Stimulated activated naive CD4-positive, alpha-beta T cell treated with Interleukin-2 at 50 U/mL for 16 hours (primary cell): Measurements from ENCODE around the gene ENTR1.
"Not testable (repeated sequence)": the region's sequence is repeated elsewhere in the genome, so short reads cannot be mapped to it uniquely, and the experiment has no call there.

ENCODE experiments used
- DNase-seq: peaks from one replicate; lab custom pipeline; 2025; lab: John Stamatoyannopoulos, UW

The ENTR1 gene

GRCh38 chr9:136438548-136439480 lies 28.4 kb upstream of the ENTR1 start:
- DNase-seq, result peak; percentile 56

DNA sequence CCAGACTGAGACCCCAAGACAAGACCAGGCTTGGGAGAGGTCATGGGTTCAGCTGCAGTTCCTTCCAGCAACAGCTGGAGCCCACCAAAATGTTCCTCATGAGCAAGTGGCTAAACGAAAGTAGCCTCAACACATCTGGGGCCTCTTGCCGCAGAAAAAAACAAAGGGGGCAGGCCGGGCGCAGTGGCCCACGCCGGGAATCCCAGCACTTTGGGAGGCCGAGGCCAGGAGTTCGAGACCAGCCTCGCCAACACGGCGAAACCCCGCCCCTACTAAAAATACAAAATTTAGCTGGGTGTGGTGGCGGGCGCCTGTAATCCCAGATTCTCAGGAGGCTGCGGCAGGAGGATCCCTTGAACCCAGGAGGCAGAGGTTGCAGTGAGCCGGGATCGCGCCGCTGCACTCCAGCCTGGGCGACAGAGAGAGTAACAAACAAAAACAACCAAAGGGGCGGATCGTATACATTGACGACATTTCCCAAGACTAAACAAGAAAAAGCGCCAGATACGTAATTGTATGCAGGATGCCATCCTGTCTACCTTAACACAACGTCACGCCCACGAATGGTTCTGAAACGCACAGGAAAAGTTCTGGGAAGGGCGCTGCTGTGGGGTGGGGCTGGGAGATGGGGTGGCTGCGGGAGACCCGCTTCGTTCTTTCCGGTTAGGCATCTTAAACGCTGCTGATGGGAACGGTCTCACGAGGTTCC lies 27.6 kb upstream of the ENTR1 start:
- no peak for DNase-seq

- DNase-seq, result no peak
Measured at GRCh38 chr9:136437430-136437829, 27.0 kb upstream of the ENTR1 start.

- DNase-seq, result no peak
Measured at GRCh38 chr9:136436055-136436634, 25.7 kb upstream of the ENTR1 start.

- DNase-seq, result no peak
Measured at GRCh38 chr9:136434580-136435169, 24.3 kb upstream of the ENTR1 start.

- DNase-seq, result no peak
Measured at GRCh38 chr9:136433849-136434579, 23.6 kb upstream of the ENTR1 start.

GRCh38 chr9:136433043-136433715 lies 22.8 kb upstream of the ENTR1 start:
- DNase-seq, result no peak

DNA sequence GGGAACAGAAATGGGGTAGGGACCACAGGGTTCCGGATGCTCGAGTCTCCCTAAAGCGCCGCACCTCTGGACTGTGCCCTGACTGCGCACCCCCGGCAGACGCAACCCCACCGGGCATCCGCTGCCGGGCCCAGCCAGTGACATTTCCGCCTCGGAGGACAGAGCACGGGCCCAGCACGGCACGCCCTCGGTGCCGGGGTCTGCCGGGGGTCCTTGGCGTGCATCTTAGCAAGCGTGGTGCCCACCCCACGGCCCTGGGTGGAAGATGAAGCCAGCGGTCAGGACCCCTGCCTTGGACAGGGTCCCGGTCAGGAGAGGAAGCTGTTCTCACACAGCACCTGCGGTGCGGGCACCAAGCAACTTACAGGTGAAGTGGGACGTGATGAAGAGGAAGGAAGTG lies 22.2 kb upstream of the ENTR1 start:
- no peak for DNase-seq

DNA sequence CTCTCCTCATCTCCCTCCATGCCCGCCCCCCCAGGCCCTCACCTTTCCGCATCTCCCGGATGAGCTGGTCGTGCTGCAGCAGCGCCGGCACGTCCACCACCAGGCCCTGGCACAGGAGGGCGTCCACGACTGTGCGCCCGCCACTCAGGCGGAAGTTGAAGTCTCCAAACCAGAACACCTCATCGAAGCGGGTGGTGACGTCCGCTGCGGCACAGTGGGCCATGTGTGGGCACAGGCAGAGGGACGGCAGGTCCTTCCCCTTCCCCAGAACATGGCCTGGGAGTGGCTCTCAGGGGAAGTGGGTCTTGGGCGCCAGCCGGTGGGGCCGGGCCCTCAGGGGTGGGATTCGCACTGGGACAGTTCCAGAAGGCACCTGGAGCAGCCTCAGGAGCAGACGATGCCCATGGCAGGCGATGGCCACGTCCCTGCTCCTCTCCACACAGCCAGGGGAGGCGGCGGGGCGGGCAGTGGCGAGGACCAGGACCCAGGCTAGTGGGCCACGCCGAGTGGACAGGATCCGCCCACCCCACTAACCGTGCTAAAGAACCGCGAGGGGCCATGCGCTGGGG lies 21.5 kb upstream of the ENTR1 start:
- no peak for DNase-seq

DNA sequence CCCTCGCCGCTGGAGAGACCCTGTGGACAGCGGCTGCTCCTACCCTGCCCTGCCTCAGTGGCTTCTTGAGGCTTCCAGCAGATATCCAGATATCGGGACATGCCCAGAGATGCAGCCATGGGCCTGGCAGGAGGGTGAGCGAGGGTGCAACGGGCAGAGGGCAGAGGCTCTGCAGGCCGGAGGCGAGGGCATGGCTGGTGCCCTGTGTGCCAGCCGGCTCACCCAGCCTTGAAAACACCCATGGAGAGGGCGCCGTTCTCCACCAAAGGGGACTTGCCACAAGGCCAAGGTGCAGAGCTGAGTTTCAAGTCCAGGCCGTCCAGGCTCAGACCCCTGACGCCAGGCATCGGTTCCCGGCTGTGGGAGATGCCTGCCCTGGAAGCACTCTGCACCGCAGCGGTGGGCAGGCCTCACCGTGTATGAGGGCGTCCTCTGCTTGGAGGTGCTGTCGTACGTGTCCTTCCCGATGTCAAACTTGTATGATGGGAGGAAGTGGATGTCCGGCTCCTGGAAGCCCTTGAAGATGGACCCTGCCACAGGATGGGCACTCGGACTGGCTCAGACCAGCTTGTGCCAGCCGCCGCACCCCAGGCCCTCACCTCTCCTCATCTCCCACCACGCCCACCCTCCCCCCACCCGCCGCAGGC lies 20.3 kb upstream of the ENTR1 start:
- DNase-seq, result no peak

DNA sequence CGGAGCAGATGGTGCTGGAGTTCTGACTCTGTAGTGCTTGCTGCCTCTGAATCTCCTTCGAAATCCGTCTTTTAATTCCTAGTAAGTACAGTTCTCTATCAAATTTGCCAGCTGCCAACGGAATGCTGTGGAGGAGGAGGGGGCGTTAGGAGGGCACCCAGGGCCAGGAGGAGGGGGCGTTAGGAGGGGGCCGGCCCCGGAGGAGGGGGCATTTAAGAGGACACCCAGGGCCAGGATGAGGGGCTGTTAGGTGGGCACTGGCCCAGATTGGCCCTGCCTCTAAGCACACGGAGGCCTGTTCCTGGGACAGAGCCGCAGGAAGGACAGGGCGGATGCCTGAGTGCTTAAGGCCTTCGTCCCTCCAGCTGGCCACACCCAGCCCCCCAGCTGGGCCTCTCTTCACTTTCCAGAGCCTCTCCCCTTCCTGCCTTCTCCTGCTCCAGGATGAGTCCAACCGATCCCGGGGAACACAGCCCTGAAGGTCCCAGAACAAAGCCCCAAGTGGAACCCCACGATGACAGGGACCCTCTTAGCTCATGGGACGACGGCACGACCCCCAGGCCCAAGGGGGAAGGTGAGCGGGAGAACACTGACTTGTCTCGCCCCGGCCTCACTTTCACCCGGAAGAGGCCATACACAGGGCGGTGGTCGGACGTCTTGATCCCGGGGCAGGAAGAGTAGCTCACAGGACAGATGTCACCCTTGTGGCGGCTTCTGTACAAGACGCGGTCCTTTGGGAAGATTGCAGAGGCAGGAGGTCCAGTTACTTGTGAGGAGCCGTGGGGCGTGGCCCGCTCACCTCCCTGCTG lies 19.5 kb upstream of the ENTR1 start:
- no peak for DNase-seq

GRCh38 chr9:136429075-136429628 lies 18.7 kb upstream of the ENTR1 start:
- DNase-seq, result no peak

- DNase-seq, result no peak
Measured at GRCh38 chr9:136426787-136427186, 16.4 kb upstream of the ENTR1 start.

DNA sequence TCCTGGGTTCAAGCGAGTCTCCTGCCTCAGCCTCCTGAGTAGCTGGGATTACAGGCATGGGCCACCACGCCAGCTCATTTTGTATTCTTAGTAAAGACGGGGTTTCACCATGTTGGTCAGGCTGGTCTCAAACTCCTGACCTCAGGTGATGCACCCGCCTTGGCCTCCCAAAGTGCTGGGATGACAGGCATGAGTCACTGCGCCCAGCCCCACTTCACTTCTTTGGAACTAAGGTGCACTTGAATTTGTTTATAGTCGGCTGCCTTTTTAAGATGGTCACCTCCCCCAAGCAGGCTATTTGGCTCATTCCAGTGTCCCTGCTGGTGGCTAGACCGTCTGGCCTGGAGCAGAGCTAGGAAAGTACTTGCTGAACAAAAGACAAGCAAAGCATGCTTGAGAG lies 15.0 kb upstream of the ENTR1 start:
- DNase-seq, result not testable (repeated sequence)

- DNase-seq, result no peak
Measured at GRCh38 chr9:136424750-136425362, 14.4 kb upstream of the ENTR1 start.

DNA sequence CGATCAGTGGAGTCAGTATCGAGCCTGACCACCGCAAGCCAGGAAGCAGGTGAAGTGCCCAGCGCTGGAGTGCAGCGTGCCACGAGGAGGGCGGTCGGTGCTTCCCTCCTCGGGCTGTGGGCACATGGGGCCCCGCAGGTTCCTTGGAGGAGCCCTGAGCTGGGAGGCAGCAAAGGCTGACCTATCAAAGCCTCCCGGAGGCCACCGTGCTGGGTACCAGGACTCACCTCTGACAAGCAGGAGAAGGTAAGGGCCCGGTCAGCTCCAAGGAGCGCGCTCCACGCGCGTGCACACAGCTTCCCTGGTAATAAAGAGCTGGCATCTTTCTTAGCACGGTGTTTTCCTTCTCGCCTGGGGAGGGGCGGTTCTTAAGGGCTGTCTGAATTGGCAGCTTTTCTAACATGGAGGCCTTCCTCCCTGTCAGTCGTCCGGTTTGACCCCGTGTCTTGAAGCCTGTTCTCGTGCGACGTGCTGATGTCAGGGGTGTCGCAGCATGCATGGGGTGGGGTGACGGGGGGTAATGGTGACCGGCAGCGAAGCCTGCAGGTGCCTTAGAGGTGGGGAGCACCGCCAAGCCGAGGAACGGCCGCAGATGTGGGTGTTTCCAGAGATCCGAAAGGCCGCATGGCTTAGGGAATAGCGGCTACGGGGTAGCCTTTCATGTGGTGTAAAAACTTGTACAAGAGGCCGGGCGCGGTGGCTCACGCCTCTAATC lies 13.2 kb upstream of the ENTR1 start:
- no peak for DNase-seq

GRCh38 chr9:136422876-136423275 lies 12.5 kb upstream of the ENTR1 start:
- DNase-seq, result no peak

DNA sequence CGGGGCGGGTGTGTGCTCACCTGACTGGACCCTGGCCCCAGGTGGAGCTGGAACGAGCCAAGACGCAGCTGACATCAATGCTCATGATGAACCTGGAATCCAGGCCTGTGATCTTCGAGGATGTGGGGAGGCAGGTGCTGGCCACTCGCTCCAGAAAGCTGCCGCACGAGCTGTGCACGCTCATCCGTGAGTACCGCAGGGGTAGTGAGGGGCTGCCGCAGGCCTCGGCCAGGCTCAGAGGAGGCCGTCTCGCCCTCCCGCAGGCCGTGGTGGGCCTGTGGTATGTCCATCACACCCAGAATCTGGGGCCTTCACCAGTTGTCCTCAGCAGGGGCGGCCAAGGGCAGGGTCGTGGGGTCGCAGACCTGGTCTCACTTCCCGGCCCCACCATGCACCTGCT lies 11.4 kb upstream of the ENTR1 start:
- no peak for DNase-seq
